GM12878 (cell line): ENCODE results near the gene PLAC8L1. TPM values are rescaled to one million over a fixed set of nuclear protein-coding genes. Genes with fewer than 3 reads are reported as not detected.
A peak's percentile ranks its signal among the peaks of the same experiment; 100 is the strongest.

Experiments used
- ATAC-seq: fragments of 200-7000 bp; cut with Tn5 transposase; 3 replicates; pipeline ENCODE4 v1.9.1; 2020; ENCODE audit warnings: mild to moderate bottlenecking, moderate library complexity
- BruUV-seq: library from RNA; stranded (reverse); fragments of 400-500 nt; replicated peaks from 2 replicates; lab custom pipeline; 2021; lab: Mats Ljungman, UMichigan
- CTCF ChIA-PET: fragments of 300-600 bp; sonication (Branson Sonifier 250); formaldehyde crosslinking; extraction: SDS; loops from one replicate; lab custom pipeline; 2021; ENCODE audit warnings: inconsistent platforms; lab: Yijun Ruan, JAX
- POLR2A ChIA-PET: fragments of 350-600 bp; formaldehyde crosslinking; extraction: SDS; loops from one replicate; lab custom pipeline; 2021; ENCODE audit warnings: inconsistent platforms; lab: Charles Lee
- RAD21 ChIA-PET: fragments of 300-600 bp; sonication (Branson Sonifier 250); formaldehyde crosslinking; loops from one replicate; lab custom pipeline; 2023; ENCODE audit warnings: antibody characterized with exemption; ENCODE audit not compliant: unreplicated experiment; lab: Charles Lee
- SMC1A ChIA-PET: fragments of 300-600 bp; sonication (Branson Sonifier 250); formaldehyde crosslinking; loops from one replicate; lab custom pipeline; 2023; ENCODE audit not compliant: unreplicated experiment, uncharacterized antibody; lab: Charles Lee
- DNase-seq: peaks from one replicate; pipeline ENCODE4 v3.0.0-alpha.2; 2011; ENCODE audit warnings: low read depth, low spot score
- FAIRE-seq: peaks from 3 replicates; lab custom pipeline; 2011; peaks lifted over from hg19 to GRCh38; lab: Jason Lieb, UNC
- H2AFZ ChIP-seq: 2 replicates; pipeline ENCODE4 v1.6.0; 2011; ENCODE audit warnings: low read depth, low read length, control low read depth; ENCODE audit not compliant: control insufficient read depth
- H3K27ac ChIP-seq: 2 replicates; pipeline ENCODE4 v1.5.1; 2011; ENCODE audit warnings: control low read depth; ENCODE audit not compliant: control insufficient read depth, insufficient read depth
- H3K27me3 ChIP-seq, 2 experiments: replicated peaks in 1 of 2; 2 replicates each; pipeline versions ENCODE4 v1.6.0 to v1.6.1; 2011; ENCODE audit warnings: low read length in 1 of 2; ENCODE audit not compliant: control insufficient read depth in 2 of 2, insufficient read depth in 2 of 2
- H3K36me3 ChIP-seq, 2 experiments: 2 replicates each; pipeline ENCODE4 v1.5.1; 2011; ENCODE audit warnings: low read length in 1 of 2; ENCODE audit not compliant: control insufficient read depth in 2 of 2, insufficient read depth in 2 of 2
- H3K4me1 ChIP-seq: 2 replicates; pipeline ENCODE4 v1.6.1; 2011; ENCODE audit warnings: mild to moderate bottlenecking, low read length, moderate library complexity, mixed read lengths; ENCODE audit not compliant: control insufficient read depth, insufficient read depth
- H3K4me2 ChIP-seq: 2 replicates; pipeline ENCODE4 v1.6.0; 2011; ENCODE audit warnings: control low read depth; ENCODE audit not compliant: control insufficient read depth, insufficient read depth
- H3K4me3 ChIP-seq: fragments of 200-600 bp; sonication (generic); 2 replicates; pipeline ENCODE4 v1.5.1; 2016
- H3K79me2 ChIP-seq: 2 replicates; pipeline ENCODE4 v1.6.0; 2011; ENCODE audit warnings: low read length; ENCODE audit not compliant: control insufficient read depth, insufficient read depth
- H3K9ac ChIP-seq: 2 replicates; pipeline ENCODE4 v1.8.0; 2011; ENCODE audit warnings: low read length, control low read depth, mixed read lengths; ENCODE audit not compliant: control insufficient read depth, insufficient read depth
- H3K9me3 ChIP-seq: replicated peaks from 3 replicates; pipeline ENCODE4 v1.5.1; 2011; ENCODE audit warnings: mild to moderate bottlenecking, low read length; ENCODE audit not compliant: control insufficient read depth, insufficient read depth
- H4K20me1 ChIP-seq: 2 replicates; pipeline ENCODE4 v1.6.0; 2011; ENCODE audit not compliant: control insufficient read depth, insufficient read depth
- CTCF ChIP-seq, 3 experiments: IDR thresholded peaks in 2 of 3; conservative IDR thresholded peaks in 1 of 3; 2 replicates each; pipeline ENCODE4 v1.5.1; 2011; ENCODE audit warnings: low read depth in 3 of 3, low read length in 3 of 3, mild to moderate bottlenecking in 3 of 3, control low read depth in 2 of 3, moderate library complexity in 2 of 3, inconsistent platforms in 1 of 3, mixed read lengths in 1 of 3; ENCODE audit not compliant: control insufficient read depth in 2 of 3, insufficient read depth in 1 of 3; ENCODE audit errors: extremely low read depth in 1 of 3
- ELK1 ChIP-seq: IDR thresholded peaks from 2 replicates; pipeline ENCODE4 v1.6.1; 2012; ENCODE audit warnings: low read depth, low read length, improper control_type of control experiment
- EZH2 ChIP-seq: IDR thresholded peaks from 2 replicates; pipeline ENCODE4 v1.6.1; 2012; ENCODE audit warnings: low read depth, mild to moderate bottlenecking, control low read depth, inconsistent platforms, low read length, borderline replicate concordance; ENCODE audit not compliant: control insufficient read depth
- FOXM1 ChIP-seq: IDR thresholded peaks from 2 replicates; pipeline ENCODE4 v1.6.1; 2012; ENCODE audit warnings: low read depth, mild to moderate bottlenecking, inconsistent platforms, low read length, moderate library complexity
- TBL1XR1 ChIP-seq: IDR thresholded peaks from 2 replicates; pipeline ENCODE4 v1.6.1; 2012; ENCODE audit warnings: low read depth, low read length, improper control_type of control experiment
- WGBS: methylation state at CpG from one replicate; pipeline ENCODE4 v1.1.6; 2016; ENCODE audit warnings: low lambda C conversion rate; ENCODE audit not compliant: insufficient replicate concordance, insufficient coverage; ENCODE audit errors: missing lambda C conversion rate; 5-methylcytosine and 5-hydroxymethylcytosine counted together
- in situ Hi-C: fragments of 300-500 bp; cut with MboI; formaldehyde crosslinking; loops from 9 replicates; pipeline ENCODE4 v1.14.3; 2018; ENCODE audit warnings: mixed read lengths
- intact Hi-C: fragments of 100-400 bp; cut with micrococcal nuclease; formaldehyde crosslinking; loops from one replicate; pipeline ENCODE4 v1.14.2; 2022; ENCODE audit not compliant: unreplicated experiment
- polyA plus RNA-seq, 11 experiments: library from polyadenylated mRNA; depleted of rRNA in 4 of 11; unstranded in 6 of 11; stranded (reverse) in 5 of 11; fragments of >200 nt; fragmentation: Nextera tagmentation in 4 of 11; fragmentation: Illumina TruSeq in 1 of 11; extraction: Ambion mirVana in 4 of 11; extraction: Trizol in 1 of 11; gene quantifications; 1 replicate in 1 of 11; 2 replicates in 10 of 11; pipeline versions ENCODE4 v1.2.1 to v1.2.3, GENCODE V29; 2011 to 2016; ENCODE audit warnings: inconsistent platforms in 2 of 11, missing spikeins in 2 of 11, low read depth in 1 of 11
- total RNA-seq, 4 experiments: library from RNA; depleted of rRNA in 3 of 4; stranded (reverse); fragments of >200 nt in 3 of 4; fragmentation: Illumina TruSeq in 1 of 4; extraction: Trizol in 1 of 4; gene quantifications; 2 replicates each; pipeline versions ENCODE4 v1.2.1 to v1.2.3, GENCODE V29; 2013 to 2021

The PLAC8L1 gene
- total and polyA plus RNA-seq, 10 of the 15 experiments (the other 5 are each of a cell fraction or from before 2014, with no cell fraction given) = 0.17 to 0.39 (median 0.24) TPM; not detected in 4

- SMC1A ChIA-PET = no interaction called here
- FAIRE-seq (no peak), ATAC-seq (peak; percentile 89), DNase-seq (no peak)
- WGBS = 36% methylated on average over 10 of the region's 10 CpGs
- RAD21 ChIA-PET = no interaction called here
- Histone ChIP-seq H3K4me1 (no peaks in the 10 kb centered on the region), H3K27ac (no peak overlapping the region)
- CTCF ChIA-PET = interaction anchor here (0.8 to 1.8 kb wide), 3 partner anchors 9 to 90 kb away, joined by 3 to 9 read pairs (median 5); no protein-coding TSS in a partner anchor
- peak; percentile 23 to 42 (median 38); a peak in 3 of 6 replicates for TF ChIP-seq CTCF (IDR thresholded peaks at IDR 0.05 in 2 of 3, conservative IDR thresholded peaks at IDR 0.05 in 1 of 3; ENCODE audit: control insufficient read depth in 2 of 3, extremely low read depth in 1 of 3, insufficient read depth in 1 of 3, low read depth in 3 of 3, low read length in 3 of 3)
- no peak for TF ChIP-seq FOXM1
- TF ChIP-seq, all 136 proteins: peak for 1
- H4K20me1 ChIP-seq = no peaks in the 10 kb centered on the region
- no peak overlapping the region for H3K9ac ChIP-seq
- BruUV-seq = no TSS peak
- H3K4me2 ChIP-seq = no peak overlapping the region
- no peaks in the 10 kb centered on the region for H3K79me2 ChIP-seq
- H3K9me3 ChIP-seq = no peaks in the 10 kb centered on the region
- in situ Hi-C loops = no loop called here
- peaks cover 0 to 5% of the 10 kb centered on the region in 2 experiments; a peak in 2 of 4 replicates for H3K27me3 ChIP-seq
- H3K4me3 ChIP-seq = no peak overlapping the region
- no peak overlapping the region for H2AFZ ChIP-seq
- intact Hi-C loops = no loop called here
- POLR2A ChIA-PET = no interaction called here
- no peaks in the 10 kb centered on the region for H3K36me3 ChIP-seq
Observed at GRCh38 chr5:146041180-146041789, 64.1 kb downstream of the PLAC8L1 start.

GRCh38 chr5:146040527-146040926 lies 64.8 kb downstream of the PLAC8L1 start:
- H3K36me3 ChIP-seq = no peaks in the 10 kb centered on the region

More at GRCh38 chr5:146040527-146040926, 64.8 kb downstream of the PLAC8L1 start:
- H3K79me2 ChIP-seq = no peaks in the 10 kb centered on the region
- H2AFZ ChIP-seq = no peak overlapping the region
- ChIA-PET SMC1A (no interaction called here), RAD21 (no interaction called here), CTCF (interaction anchor here (0.8 to 1.8 kb wide), 4 partner anchors 8 to 90 kb away, joined by 3 to 9 read pairs (median 4); no protein-coding TSS in a partner anchor), POLR2A (no interaction called here)
- H3K9ac ChIP-seq = no peak overlapping the region
- no peak overlapping the region for H3K4me3 ChIP-seq
- no peak overlapping the region for H3K27ac ChIP-seq
- FAIRE-seq (no peak), ATAC-seq (no peak), DNase-seq (no peak)
- no peaks in the 10 kb centered on the region for H4K20me1 ChIP-seq
- no peaks in the 10 kb centered on the region for H3K4me1 ChIP-seq
- H3K4me2 ChIP-seq = no peak overlapping the region
- WGBS = 8% methylated on average over 3 of the region's 3 CpGs
- BruUV-seq = no TSS peak
- no peak for TF ChIP-seq ELK1
- no peak for TF ChIP-seq EZH2
- no peak for TF ChIP-seq TBL1XR1
- H3K9me3 ChIP-seq = no peaks in the 10 kb centered on the region
- intact Hi-C loops (no loop called here), in situ Hi-C loops (no loop called here)
- peaks cover 0 to 5% of the 10 kb centered on the region in 2 experiments; a peak in 2 of 4 replicates for H3K27me3 ChIP-seq
